ENCODE data around the gene ADAMTS8. TPM values are rescaled to one million over a fixed set of nuclear protein-coding genes. Genes with fewer than 3 reads are reported as not detected.

The ADAMTS8 gene
- total RNA-seq, 3 donors from 2014 or later (not counting 1 experiment from before 2014, with no cell fraction given), result not detected

DNA sequence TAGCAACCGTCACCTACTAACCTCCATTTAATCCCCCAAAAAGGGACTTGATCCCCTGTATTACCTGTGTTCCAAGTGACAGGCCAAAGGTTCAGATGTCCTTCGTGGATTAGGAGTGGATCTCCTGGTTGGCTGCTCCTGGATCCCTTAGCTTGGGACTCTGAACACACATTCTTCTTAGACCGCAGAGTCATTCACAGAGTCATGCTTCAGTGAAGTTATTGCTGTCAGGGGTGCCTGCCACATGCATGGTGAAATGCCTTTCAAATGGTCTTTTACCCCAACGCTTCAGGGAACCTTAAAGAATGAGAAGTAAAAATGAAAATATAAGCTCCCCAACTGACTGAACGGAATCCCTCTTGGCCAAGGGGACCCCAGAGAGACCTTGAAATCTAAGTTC lies 49.1 kb downstream of the ADAMTS8 start:
- intact Hi-C loops (cut with micrococcal nuclease), result no loop called here
- no peak for ATAC-seq
- WGBS (ENCODE audit: insufficient coverage), result 96% methylated on average over 5 of the region's 5 CpGs

DNA sequence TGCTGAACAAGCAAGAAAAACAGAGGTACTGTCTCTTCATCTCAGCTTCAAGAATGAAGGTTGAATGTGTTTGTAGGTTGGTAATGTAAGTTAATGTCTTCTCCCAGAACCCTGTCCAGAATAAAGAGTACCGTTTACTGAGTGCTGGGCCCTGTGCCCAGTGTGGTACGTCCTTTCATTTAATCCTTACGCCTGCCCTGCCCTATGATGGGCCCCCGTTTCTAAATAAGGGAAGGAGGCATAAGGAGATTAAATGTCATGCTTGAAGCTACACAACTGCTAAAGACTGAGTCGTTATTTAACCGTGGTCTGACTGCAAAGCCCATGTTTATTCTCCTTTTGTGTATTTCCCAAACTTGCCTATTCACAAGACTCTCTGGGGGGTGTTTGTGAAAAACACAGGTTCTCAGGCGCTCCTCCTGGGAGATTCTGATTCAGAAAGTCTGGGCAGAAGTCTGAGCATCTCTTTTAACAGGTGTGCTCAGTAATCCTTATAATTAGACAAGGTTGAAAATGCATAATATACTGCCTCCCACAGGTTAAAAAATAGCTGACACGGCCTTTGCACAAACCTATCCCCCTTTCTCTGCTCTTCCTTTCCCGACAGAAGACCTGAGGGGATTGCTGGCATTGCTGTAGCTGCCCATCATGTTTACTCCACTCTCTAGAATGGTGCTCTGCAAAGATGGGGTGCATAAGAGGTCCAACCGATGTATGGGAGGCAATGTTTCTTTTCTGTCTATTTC lies 57.4 kb downstream of the ADAMTS8 start:
- WGBS (ENCODE audit: insufficient coverage), result 81% methylated on average over 8 of the region's 10 CpGs
- DNase-seq, result peak in 1 of 2 donors; percentile 25
- intact Hi-C loops (cut with micrococcal nuclease), result loop anchor here (5.0 kb wide), 1 partner anchor 159 kb away; no protein-coding TSS in a partner anchor

More for the DNA sequence above, 49.1 kb downstream of the ADAMTS8 start:
- Mint-ChIP-seq H3K4me3 (no peak overlapping the region), H3K27me3 (ENCODE audit: low read depth in 2 of 2) (no peaks in the 10 kb centered on the region), H3K36me3 (no peaks in the 10 kb centered on the region), H3K4me1 (peaks cover 10 to 14% of the 10 kb centered on the region in 2 donors), H3K27ac (no peak overlapping the region), H3K9me3 (no peaks in the 10 kb centered on the region)
- Histone ChIP-seq H3K36me3 (ENCODE audit: control insufficient read depth, insufficient read depth, low read length) (no peaks in the 10 kb centered on the region), H3K27ac (ENCODE audit: low read length) (no peak overlapping the region), H3K27me3 (ENCODE audit: control insufficient read depth, insufficient read depth, low read length) (no peaks in the 10 kb centered on the region), H3K4me1 (ENCODE audit: control insufficient read depth, insufficient read depth, low read length) (no peaks in the 10 kb centered on the region), H3K4me3 (ENCODE audit: low read length) (no peak overlapping the region), H3K9me3 (ENCODE audit: control insufficient read depth, insufficient read depth, low read length) (no peaks in the 10 kb centered on the region)
- TF ChIP-seq, protein P1, sequence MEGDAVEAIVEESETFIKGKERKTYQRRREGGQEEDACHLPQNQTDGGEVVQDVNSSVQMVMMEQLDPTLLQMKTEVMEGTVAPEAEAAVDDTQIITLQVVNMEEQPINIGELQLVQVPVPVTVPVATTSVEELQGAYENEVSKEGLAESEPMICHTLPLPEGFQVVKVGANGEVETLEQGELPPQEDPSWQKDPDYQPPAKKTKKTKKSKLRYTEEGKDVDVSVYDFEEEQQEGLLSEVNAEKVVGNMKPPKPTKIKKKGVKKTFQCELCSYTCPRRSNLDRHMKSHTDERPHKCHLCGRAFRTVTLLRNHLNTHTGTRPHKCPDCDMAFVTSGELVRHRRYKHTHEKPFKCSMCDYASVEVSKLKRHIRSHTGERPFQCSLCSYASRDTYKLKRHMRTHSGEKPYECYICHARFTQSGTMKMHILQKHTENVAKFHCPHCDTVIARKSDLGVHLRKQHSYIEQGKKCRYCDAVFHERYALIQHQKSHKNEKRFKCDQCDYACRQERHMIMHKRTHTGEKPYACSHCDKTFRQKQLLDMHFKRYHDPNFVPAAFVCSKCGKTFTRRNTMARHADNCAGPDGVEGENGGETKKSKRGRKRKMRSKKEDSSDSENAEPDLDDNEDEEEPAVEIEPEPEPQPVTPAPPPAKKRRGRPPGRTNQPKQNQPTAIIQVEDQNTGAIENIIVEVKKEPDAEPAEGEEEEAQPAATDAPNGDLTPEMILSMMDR (IDR thresholded peaks at IDR 0.05), result no peak
- DNase-seq, result no peak

DNA sequence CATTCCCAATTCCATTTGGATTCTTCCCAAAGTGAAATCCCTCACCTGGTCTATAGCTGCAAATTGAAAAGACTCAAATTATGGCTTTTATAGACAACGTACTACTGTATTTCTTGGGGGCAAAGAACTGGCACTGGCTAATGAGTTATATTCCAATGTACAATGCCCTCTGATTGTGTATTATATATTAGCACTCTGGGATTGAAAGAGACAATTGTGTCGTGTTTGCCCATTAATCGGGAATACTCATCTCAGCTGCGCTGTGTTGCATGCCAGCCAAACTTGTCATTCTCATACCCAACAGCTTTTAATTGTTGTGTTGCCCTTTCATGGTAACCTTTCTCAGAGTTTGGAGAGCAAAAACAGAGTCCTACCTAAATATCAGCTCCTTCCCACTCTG lies 58.7 kb downstream of the ADAMTS8 start:
- Mint-ChIP-seq H3K4me3 (no peak overlapping the region), H3K27ac (no peak overlapping the region), H3K4me1 (peaks cover 5 to 8% of the 10 kb centered on the region in 2 donors), H3K36me3 (no peaks in the 10 kb centered on the region), H3K9me3 (no peaks in the 10 kb centered on the region), H3K27me3 (ENCODE audit: low read depth in 2 of 2) (no peaks in the 10 kb centered on the region)
- no peak for DNase-seq
- Histone ChIP-seq H3K9me3 (ENCODE audit: control insufficient read depth, insufficient read depth, low read length) (no peaks in the 10 kb centered on the region), H3K4me1 (ENCODE audit: control insufficient read depth, insufficient read depth, low read length) (no peaks in the 10 kb centered on the region), H3K36me3 (ENCODE audit: control insufficient read depth, insufficient read depth, low read length) (no peaks in the 10 kb centered on the region), H3K4me3 (ENCODE audit: low read length) (no peak overlapping the region), H3K27me3 (ENCODE audit: control insufficient read depth, insufficient read depth, low read length) (no peaks in the 10 kb centered on the region), H3K27ac (ENCODE audit: low read length) (no peak overlapping the region)
- intact Hi-C loops (cut with micrococcal nuclease), result loop anchor here (5.0 kb wide), 1 partner anchor 157 kb away; no protein-coding TSS in a partner anchor
- TF ChIP-seq, protein P1 (IDR thresholded peaks at IDR 0.05), result no peak
- WGBS (ENCODE audit: insufficient coverage), result 94% methylated on average over 4 of the region's 4 CpGs
- no peak for ATAC-seq

More for the DNA sequence above, 57.4 kb downstream of the ADAMTS8 start:
- no peaks in the 10 kb centered on the region for H3K9me3 Mint-ChIP-seq
- Histone ChIP-seq H3K4me3 (ENCODE audit: low read length) (no peak overlapping the region), H3K9me3 (ENCODE audit: control insufficient read depth, insufficient read depth, low read length) (no peaks in the 10 kb centered on the region), H3K27me3 (ENCODE audit: control insufficient read depth, insufficient read depth, low read length) (no peaks in the 10 kb centered on the region), H3K4me1 (ENCODE audit: control insufficient read depth, insufficient read depth, low read length) (no peaks in the 10 kb centered on the region), H3K27ac (ENCODE audit: low read length) (no peak overlapping the region), H3K36me3 (ENCODE audit: control insufficient read depth, insufficient read depth, low read length) (no peaks in the 10 kb centered on the region)
- no peak overlapping the region for H3K4me3 Mint-ChIP-seq
- peaks cover 5 to 8% of the 10 kb centered on the region in 2 donors for H3K4me1 Mint-ChIP-seq
- no peak for ATAC-seq
- H3K36me3 Mint-ChIP-seq, result no peaks in the 10 kb centered on the region
- TF ChIP-seq, protein P1 (IDR thresholded peaks at IDR 0.05), result no peak
- no peak overlapping the region for H3K27ac Mint-ChIP-seq
- H3K27me3 Mint-ChIP-seq (ENCODE audit: low read depth in 2 of 2), result no peaks in the 10 kb centered on the region

Data from natural killer cell (primary cell).